ENCODE results near the gene ALKAL2.

ALKAL2 gene

DNA sequence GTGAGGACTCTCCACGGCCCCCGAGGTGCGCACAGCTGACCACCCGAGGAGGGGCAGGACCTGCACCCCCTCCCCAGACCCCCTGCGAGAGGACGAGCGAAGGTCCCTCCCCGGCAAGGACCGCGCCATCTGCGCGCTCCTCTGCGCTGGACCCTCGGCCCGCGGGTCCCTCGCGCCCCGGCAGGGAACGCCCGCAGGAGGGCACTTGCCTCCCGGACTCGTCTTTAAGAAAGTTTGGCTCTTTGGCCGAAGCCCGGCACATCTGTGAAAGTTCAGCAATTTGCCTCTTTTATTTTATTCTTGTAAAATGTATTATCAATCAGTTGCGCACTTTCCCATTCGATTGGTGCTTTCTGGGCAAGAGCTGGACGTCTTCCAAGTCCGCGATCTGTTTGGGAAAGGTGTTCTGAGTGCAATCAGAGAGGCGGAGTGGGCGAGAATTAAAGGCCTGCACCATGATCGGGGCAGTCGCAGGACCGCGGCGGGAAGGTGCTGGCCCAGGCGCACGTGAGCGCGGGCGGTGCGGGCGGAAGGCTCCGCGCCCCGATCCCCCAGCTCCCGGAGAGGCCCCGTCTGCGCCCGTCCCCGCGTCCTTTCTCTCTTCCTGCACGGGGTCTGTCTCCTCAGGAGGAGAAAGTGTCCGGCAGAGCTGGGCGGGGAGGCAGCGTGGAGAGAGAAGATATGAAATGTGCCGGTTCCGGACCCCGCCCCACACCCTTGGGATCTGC lies 1.6 kb upstream of the ALKAL2 start:
- no peak for DNase-seq

DNA sequence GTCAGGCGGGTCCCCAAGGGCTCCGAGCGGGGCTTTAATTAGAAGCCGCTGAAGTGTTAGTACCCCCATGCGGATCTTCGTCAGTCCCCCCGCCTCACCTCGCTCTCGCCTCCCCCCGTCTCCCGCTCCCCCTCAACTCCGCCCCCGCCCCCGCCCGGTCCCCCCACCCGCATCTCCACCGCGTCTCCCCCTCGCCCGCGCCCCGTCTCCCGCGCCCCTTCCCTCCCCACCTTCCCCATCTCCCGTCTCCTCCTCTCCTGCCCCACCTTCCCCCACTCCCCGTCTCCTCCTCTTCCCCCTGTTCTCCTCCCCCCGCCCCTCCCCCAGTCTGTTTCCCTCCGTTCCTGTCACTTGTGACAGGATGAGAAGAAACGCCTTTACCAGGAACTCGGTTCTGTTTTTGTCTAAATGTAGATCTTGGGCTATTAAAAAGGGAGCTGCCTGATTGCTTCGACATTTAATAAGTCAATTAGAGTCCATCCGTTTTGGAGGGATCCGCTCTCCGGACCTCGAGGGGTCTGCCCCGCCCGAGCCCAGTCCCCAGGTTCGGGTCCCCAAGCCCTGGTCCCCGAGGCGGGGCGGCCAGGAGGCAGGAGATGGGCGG lies 969 bp upstream of the ALKAL2 start:
- DNase-seq, result no peak

DNA sequence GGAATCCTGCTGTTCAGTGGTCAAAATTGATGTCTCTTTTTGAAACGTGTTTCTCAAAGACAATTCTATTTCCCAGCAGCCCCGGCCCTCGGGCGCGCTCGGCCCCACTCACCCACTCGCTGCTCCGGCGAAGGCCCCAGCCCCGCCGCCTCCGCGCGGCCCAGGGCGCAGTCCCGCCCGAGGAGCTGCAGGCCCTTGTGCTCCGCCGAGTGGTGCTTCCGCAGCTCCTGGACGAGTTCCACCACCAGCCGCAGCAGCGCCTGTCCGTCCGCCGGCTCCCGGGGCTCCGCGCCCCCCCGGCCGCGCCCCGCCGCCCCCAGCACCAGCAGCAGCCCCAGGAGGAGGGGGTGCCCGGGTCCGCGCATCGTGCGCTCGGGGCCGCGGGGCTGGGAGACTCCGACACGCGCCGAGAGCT lies 413 bp downstream of the ALKAL2 start:
- no peak for DNase-seq

DNA sequence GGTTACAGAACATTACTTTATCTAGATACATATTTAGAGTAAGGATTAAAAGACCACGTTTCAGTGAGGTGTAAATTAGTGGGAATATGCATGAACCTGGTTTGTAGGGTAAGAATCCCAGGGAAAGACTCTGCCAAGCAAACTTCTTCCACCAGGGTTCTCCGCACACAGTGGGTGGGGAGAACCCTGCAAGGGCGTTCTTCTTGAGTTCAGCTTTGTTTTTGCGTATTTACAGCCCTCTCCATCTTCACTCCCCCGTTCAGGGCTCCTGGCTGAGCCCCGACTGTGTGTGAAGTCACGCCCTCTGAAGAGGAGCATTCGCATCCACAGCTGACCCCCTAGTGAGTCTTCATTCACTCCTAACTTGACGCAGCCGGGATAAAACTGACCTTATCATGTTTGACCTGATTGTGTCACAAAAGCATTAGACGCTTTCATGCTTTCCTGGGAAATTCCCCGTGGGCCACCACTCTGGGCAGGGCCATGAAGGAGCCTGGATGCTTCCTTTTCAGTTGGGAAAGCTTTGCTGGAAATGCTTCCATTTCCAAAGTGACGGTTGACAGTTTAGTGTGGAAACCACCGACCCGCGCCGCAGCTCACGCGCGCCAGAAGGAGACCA lies 1.0 kb downstream of the ALKAL2 start:
- no peak for DNase-seq

DNA sequence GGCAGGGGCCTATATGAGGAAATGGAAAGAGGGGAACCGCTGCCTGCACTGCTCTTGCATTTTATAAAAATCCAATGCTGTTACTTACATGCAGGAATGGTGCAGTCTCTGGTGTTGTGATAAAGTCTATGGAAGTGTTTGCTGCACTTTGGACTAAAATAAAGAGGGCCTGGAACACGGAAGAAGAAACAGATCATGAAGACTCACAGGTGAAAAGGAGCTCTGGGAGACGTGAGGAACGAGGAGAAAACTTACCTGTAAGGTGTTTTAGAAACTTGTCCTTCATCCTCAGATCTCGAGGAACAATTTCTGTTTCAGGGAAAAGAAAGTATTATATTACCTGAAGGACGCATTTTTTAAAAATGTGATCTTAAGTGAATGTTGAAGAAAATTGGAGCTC lies 1.9 kb downstream of the ALKAL2 start:
- DNase-seq, result no peak

DNA sequence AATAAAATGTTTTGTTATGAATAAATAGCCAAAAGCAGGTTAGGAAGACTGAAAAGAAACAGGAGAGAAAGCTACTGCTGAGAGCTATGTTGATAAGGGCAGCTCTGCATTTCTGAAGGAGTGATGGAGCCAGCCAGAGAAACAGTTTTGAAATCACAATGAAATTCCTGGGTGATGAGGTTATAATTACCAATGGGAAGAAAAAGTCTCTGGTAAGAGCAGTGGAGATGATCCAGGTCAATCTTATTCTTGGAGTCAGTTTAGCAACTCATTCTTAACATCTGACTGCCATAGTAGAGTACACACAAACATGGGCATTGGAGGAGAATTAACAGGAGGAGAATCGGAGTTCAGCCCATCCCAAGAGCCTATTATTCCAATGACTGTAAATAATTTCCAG lies 2.4 kb downstream of the ALKAL2 start:
- no peak for DNase-seq

DNA sequence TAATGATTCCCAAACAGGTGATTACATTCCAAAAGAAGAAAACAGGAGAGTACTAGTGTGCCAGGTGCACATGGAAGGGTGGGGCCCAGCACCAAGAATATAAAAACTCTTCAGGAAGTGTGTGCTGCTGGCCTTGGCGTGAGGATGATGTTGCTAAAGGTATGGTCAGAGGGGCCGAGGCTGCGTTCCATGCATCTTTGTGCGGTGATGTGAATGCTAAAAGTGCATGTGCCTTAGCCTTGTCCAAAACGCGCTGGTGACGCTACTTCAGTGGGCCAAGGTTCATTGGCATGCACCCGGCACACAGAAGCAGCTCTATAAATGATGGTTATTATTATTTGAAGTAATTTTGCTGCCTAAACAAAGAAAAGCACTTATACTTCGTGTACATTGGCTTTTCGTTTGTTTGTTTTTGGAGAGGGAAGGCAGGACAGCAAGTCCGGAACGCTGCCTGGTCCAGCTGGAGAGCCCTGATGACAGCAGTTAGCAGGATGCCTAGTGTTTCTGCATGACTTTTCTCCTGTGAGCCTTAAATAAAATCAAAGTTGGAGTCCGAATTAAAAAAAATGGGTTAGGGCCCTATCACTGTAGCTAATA lies 2.9 kb downstream of the ALKAL2 start:
- DNase-seq, result no peak

DNA sequence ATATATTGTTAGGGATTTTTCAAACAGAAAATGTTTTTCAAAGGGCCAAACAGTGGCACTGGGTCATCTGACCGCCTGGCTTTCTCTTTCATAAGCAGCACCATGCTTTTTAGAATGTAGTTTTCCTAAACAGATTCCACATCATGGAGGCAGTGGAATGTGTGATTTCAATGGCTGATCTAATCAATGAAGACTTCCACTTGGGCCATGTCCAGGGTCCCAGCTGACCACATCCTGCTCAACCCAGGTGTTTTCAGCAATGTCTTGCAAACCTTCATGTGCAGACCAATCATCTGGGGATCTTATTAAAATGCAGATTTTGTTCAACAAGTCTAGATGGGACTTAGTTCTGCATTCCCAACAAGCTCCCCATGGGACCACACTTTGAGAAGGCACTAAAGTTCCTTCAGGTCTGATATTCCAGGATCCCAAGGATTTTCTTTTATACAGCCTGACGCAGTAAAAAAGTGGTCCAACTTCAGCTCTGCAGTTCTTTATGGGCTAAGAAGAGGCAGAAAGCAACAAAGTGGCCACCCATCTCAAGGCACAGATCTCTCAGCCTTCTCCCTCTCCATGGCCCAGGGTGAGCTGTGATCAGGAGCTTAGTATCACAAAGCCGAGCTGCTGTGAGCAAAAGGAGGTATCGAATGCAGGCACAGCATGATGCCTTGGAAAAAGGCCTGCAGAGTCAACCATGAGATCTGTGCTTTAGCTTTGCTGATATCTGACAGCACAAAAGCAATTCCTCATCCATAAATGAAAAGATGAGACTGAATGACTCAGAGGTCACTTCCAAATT lies 3.7 kb downstream of the ALKAL2 start:
- DNase-seq, result no peak

DNA sequence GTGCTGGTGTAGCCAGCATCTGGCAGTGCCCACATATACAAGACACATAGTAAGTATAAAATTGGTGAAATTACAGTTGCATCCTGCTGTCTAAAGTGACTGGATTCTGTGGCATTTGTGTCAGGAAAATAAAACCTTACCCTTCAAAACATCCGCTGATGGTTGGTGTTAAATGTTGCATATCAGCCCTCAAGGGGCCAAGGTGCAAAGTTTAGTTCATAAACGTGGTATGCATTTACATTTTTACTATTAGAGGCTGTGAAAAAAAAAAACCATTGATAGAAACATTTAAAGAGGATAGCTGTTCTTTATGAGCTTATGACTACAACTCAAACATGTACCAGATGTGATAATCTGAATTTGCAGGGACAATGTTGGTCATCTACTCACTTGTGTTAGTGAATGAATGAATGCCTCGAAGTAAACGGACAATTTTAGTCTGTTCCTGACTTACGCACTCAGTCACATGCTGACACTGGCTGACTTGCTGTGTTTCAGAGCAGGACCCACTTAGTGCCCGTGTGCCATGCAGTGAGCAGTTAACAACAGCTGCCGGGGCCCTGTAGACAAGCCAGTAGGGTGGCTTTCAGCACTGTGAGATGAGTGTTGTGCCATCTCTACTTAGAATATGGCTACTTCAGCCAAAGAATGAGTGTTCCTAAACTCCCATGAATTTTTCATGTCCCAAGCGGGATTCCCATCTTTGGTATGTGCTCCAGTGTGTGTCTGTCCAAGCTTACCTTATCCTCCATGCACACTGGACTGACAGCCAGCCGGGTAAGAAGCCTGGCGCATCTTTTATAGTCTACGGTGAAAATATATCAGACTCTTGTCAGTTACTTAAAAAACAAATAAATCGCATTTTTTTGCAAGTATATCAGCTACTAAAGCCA lies 5.3 kb downstream of the ALKAL2 start:
- DNase-seq, result no peak

DNA sequence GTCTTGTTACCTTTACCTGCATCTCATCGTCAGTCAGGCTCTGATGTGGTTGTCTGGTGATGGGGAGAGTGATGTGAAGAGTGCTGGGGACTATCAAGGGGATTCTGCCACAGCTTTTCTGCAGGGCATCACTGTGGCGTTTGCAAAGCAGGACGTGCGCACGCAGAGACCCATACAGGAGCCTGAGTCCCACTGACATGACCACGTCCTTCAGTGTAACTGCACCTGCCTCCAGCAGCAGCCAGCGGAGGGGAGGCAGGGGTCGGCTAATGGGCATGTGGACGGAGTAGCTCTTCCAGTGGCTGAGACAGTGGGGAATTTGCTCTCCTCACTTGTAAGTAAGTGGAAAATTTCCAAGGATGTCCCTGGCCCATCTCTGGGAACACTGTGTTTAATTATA lies 6.5 kb downstream of the ALKAL2 start:
- no peak for DNase-seq

DNA sequence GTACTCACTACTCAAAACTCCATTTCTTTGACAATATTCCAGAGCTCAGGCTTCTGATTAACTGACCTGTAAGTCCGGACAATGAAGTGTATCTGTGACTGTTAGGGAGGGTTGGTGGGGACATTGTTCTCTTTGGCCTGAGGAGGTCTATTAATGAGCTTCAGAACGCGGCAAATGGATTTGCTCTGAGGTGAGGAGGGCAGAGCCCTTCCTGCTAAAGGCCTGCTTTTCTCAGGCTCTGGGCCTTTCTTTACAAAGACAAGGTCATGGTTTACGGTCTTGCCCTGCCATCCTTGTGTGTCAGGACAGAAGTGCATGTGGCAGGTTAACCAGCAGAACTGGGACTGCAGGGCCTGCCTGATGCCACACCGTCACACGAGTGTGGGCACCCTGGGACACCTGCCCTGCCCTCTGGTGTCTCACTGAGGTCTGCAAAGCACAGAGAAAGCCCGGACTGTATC lies 7.2 kb downstream of the ALKAL2 start:
- no peak for DNase-seq

DNA sequence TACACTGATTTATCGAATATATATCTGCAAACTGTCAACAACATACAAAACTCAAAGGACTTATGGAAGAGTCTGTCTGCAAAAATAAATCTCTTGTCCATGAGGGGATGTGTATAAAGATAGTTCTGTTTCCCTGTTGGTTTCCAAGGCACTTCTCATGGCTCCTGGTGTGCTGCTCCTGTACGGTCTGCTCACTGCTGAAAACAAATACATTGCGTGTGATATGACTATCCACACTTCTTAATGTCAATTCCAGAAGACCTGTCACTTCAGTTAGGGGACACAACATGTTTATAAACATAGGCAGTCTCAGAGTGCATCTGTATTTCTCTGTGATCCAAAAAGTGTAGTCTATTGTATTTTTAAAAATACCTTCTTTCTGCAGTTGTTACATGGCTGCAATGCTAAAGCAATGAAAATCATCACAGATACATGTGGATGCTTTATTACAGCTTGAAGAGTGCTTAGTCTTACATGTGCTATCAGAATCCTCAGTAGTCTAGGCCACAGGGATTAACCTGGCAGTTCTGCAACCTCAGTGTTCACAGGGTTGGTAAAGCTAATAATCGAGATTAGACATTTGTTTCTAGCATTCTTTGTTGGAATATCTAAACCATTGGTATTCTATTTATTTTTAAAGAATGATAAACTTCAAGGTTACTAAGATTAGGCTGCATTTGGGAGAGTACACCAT lies 7.8 kb downstream of the ALKAL2 start:
- DNase-seq, result no peak

DNA sequence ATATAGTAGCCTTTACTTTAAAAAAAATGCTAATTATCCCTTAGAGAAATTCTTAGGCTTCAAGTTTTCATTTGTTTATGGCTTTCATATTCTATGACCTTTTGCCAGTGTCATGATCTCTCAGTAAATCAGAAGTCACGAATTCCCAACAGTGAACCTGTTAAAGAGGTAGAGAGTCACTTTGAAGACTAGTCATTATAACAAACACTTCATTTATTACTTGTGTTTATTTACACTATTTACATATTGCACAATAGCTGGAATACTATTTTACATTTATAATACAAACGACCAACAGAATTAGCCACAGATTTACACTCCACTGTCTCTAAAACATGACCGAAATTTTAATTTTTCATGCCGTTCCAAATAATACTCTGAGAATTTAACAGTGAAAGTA lies 8.5 kb downstream of the ALKAL2 start:
- DNase-seq, result no peak

DNA sequence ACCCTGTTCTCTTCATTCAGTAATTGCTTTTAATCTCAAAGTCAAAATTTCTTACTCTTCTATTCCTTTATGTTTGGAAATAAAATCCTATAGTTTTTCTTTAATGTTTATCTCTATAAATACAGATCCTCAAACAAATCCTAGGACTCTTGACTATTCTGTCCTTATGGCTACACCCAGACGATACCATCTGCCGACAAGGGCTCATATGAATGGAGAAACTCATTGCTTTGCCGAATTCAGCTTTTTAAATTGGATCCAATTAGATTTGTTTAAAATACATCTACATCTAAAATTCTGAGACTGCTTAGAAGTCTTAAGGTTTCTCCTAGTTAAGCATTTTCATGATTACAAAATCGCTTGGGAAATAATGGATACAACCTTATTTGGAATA lies 9.0 kb downstream of the ALKAL2 start:
- no peak for DNase-seq

DNA sequence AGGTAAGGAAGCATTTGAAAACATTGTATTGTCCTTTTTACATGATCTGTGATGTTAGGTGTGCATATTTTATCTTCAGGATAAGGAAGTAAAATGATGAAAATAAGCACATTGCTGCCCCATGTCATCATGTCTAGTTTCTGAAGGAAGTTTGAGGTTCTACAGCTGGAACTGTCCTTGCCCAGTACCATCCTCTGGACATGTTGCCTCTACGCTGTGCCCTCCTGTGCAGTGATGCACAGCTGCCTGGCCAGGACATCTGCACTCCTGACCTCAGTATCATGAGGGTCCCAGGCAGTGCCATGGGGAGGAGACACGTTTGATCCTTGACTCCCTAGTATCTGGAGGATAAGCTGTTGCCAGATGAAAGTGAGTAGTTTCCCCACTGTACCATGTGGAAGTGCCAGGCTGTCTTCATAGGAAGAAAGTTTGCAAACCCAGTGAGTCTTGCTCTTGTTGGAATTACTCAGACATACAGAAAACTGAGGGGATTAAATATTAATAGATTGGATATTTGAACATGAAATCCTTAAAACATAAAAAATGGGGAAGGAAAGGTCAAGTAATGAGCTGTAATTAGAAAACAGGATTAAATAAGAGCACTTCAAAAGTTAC lies 9.5 kb downstream of the ALKAL2 start:
- DNase-seq, result no peak

DNA sequence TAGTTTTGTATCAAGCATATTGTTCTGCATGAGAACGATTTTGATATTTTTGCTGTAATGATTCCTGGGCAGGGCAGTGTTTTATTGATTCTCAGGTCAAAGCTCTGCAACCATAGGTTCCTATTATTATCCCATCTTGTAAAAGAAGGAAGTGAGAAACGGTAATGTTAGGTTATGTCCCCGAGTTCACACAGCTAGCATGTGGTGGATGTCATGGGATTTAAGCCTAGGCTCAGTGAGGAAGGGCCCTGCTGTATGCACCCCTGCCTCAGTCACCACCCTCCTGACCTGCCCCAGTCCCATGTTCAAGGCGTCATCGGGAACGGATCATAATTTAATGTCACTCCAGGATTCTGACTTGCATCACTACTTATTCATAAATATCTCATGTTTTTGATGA lies 12.4 kb downstream of the ALKAL2 start:
- DNase-seq, result no peak

DNA sequence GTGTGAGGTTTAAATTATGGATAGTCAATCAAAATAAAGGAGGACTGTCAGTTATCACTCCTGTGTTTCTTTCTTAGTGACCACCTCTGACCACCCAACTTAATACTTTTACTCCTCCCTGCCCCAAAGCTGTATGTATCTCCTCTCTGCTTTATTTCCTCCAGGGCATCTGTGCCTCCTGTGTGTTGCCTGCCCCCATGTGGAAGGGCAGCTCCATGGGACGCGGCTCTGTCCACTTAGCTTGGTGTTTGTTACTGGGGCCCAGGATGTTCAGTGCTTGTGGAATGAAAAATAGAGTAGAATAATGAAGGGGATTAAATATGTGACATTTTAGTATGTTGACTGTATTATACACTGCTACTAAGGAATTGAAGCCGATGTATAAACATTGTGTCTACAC lies 13.4 kb downstream of the ALKAL2 start:
- no peak for DNase-seq

DNA sequence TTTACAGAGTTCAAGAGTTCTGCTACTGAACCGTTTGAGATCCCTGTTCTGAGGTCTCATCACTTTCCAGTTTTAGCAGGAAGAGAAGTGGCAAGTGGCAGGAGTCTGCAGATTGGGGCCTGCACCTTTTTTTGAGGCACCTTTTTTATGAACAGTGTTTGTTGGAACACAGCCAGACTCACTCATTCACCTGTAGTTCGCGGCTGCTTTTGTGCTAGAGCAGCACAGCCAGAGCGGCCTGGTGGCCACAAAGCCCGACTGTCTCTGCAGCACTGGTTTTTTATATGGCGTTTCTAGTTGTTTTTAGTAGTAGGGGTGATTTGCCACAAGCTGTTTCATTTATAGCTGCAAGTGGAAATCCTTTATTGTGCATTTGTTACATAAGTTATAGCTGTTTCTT lies 14.6 kb downstream of the ALKAL2 start:
- DNase-seq, result no peak

DNA sequence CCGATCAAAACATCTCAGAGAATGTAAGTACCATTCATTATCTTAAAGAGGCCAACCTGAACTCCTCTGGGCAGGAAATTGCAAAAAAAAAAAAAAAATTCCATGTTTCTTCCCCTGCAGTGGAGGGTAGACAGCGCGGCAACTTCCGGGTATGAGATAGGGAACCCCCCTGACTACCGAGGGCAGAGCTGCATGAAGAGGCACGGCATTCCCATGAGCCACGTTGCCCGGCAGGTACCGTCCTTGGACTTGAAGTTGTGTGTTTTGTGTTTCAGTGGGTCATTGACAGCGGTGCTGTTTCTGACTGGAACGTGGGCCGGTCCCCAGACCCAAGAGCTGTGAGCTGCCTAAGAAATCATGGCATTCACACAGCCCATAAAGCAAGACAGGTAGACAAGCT lies 16.0 kb downstream of the ALKAL2 start:
- no peak for DNase-seq

DNA sequence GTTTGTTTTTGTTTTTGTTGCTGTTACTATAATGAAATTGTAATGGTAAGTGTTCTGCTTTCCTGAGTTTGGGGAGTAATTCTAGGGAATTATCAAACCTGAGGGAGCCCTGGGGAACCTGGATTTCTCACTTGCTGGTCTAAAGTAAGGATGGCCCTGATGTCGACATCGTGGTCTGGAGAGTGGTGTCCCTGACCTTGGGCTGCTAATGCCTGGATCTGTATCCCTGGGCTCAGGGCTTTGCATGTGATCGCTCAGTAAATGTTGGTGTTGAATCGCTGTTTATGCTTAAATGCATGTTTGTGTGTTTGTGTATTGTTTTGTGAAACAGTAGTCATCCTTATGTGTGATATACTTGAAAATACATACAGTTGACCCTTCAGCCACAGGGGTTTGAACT lies 17.0 kb downstream of the ALKAL2 start:
- no peak for DNase-seq
